ENCODE data around the gene SUMF1.

Gene SUMF1

DNA sequence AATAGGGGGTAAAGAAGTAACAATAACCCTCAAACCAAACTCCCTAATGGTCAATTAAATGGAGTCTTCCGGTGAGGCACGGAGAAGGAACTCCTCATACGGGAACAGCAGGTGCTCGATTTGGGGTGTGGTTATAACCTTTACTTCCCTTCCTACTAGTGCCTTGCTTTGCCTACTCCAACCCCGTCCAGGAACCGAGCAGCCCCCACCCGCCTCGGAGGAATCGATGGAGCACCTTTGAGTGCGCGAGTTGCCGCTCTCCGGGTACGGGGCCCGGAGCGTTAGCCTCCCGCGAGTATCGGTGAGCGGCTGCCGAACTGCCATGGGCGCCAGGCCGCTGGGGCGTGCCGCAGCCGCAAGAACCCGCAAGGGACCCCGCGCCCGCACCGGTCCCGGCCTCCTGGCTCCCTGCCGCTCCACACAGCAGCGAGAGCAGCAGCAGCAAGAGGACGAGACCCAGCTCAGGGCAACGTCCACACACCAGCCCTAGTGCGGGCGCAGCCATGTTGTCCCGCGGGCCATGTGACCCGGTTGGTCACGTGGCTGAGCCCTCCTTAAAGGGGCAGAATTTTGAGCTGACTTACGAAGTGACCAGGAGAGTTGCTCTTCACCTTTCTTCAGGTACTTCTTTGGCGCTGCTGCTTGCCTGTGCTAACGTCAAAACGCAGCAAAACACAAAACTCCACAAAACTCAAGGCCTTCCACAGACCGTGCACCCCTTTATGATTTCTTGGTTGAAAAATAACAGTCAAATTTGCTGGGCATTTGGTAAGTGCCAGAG is at the start of gene SUMF1:
Gene SUMF1, minus strand, starts transcription at position 529 of the 781 bp plus-strand sequence. Its CDS starts 24 bp downstream, at position 505.
- no peak for FAIRE-seq

DNA sequence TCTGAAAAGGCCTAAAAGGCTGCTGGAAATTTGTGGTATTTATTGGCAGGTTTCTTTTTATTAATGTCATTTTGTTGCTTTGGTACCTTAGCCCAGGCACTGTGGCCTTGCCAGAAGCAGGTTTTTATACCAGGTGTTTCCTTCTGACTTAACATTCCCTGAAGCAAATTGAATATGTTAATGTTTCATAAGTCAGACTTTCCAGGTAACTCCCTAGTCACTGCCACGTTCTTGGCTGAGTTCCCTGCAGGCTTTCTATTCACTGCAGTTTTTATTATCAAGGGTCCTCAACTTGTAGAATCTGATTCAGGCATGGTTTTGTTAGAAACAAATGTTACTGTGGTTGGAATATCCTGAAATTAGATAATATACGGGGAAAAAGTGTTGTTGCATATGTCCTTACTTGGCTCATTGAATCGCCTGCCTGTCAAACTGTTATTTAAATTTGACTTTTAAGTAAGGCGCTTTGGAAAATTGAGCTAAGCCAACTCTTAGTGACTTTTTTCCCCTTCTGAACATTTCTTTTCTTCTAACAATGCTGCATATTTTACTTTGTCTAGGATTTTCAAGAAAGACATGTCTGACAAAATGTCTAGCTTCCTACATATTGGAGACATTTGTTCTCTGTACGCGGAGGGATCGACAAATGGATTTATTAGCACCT is 49.0 kb upstream of the SUMF1 start:
- FAIRE-seq = no peak

DNA sequence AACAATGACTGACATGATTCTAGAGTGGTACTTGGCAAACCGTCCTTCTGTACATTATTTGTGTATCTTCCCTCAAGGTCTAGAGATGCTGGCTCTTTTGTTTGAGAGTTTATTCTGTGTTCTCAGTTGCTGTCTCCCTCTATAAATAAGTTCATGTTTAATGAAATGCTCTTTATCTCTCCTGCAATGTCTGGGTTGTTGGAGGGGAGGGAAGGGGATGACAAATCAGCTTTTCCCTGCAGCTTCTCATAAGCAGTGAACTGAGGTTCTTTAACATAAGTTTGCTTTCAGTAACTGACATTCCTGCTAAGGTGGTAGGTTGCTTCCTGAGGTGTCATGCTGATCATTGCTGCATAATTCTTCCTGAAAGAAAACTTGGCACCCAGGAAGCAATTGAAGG is 47.8 kb upstream of the SUMF1 start:
- FAIRE-seq = no peak

DNA sequence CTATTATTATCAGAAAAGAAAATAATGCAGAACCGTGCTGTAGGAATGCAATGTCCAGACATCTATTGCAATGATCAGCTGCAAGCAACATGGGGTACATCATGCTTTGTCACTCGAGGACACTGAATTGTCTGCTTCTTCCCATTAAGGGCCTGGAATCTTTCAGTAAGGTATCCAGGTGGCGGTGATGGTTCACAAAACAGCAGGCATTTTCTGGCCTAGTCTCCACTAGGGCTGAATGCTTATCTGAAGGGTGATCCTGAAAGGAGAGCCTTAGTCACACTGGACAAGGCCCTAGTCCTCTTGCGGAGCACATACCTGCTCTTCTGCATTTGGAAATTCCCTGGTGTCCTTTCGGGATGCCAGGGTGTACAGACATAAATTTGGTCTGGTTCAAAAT is 47.3 kb upstream of the SUMF1 start:
- FAIRE-seq = no peak

DNA sequence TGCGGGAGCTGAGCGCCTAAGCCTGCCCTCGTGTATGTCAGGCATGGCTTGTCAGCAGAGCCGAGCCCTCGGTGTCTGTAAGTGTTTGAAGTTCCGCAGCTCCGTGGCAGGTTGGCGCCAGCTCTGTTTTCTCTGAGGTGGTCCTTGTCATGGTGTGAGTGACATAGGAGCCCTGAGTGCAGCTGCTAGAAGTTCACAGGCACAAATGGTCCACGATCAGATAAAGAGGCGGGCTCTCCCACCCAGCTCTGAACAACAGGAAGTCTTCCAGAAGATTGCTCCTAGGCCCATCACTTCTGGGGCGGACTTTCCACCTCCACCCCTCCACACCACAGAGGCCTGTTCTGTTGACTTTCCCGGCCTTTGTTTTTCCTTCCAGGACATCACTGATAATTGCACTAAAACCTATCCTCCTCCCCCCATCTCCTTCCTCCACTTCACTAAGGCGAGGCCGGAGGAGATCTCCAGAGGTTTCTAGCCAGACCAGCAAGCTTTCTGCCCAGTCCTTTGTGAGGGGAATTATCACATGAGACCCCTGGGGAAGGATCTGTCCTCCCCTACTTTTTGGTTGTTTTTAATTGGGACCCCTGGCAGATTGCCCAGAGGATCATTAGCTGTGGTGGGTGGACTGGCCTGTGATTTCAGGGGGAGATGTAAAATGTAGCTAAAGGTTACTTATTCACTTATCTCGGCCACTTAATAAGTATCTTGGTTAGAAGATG is 46.0 kb upstream of the SUMF1 start:
- no peak for FAIRE-seq

DNA sequence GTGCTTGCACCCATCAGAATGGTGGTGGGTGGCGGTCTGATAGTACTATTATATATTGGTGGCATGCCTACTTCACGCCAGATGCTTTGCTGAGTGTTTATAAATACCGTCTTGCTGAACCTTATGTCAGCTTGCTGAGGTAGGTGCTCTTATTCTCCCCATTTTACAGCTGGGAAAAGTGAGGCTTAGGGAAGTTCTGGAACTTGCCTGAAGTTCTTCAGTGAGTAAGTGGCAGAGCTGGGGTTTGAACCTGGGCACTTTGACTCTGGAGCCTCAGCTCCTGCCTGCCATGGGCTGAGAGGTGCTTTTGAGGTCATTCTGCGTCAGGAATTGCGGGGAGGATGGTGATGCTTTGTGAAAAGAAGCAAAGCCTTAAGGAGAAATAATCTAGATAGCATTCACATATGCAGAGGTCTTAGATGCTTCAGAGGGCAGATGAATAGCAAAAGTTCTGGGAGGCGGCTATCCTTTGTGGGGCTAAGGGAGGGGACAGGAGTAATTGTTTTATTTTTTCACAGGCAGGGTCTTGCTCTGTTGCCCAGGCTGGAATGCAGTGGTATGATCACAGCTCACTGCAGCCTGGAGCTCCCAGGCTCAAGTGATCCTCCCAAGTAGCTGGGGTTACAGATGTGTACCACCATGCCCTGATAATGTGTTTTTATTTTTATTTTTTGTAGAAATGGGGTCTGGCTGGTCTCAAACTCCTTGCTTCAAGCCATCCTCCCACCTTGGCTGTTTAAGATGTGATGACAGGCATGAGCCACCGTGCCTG is 44.6 kb upstream of the SUMF1 start:
- no peak for FAIRE-seq

DNA sequence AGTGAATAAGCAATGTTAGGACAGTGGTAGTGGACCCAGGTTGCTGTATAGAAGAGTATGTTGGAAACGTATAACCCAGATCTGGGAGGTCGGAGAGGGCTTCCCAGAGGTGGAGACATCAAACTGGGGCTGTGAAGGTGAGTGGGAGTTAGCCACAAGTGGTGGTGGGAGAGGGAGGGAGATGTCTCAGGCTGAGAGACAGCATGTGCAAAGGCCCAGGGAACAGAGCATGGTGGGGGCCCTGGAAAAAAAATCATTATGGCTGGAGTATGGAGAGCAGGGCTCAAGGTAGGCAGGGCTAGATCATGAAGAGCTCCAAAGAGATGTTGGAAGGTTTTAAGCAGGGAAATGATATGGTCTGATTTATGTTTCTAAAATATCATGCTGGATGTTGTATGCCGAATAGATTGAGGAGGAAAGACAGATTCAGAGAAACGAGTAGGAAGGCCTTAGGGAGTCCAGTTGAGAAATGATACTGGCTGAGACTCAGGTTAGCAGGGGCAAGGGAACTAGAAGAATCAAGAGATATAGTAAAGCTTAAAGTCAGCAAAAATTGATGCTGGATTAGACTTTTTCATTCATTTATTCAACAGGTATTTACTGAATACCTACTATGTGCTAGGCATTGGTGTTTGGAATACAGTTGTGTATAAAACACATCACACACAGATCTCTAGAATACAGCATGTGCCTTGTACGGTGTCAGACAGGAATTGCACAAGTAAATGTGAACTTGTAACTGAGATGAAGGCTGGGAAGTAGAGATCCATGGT is 43.1 kb upstream of the SUMF1 start:
- FAIRE-seq = no peak

DNA sequence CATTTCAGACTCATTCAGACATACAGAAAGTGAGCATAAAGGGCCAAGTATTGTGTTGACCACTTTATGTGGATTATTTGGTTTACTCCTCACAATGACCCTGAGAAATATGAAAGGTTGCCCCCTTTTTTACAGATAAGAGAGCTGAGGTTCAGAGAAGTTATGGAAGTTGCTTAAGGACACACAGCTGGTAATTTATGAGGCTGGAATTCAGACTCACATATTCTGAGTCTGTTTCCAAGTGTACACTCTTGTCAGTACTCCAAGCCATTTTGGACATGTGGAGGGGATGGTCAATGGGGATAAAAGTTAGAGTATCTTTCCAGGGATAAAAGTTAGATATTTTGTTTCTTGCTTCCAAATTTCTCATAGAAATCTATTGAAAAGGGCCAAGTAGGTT is 42.0 kb upstream of the SUMF1 start:
- FAIRE-seq = no peak

DNA sequence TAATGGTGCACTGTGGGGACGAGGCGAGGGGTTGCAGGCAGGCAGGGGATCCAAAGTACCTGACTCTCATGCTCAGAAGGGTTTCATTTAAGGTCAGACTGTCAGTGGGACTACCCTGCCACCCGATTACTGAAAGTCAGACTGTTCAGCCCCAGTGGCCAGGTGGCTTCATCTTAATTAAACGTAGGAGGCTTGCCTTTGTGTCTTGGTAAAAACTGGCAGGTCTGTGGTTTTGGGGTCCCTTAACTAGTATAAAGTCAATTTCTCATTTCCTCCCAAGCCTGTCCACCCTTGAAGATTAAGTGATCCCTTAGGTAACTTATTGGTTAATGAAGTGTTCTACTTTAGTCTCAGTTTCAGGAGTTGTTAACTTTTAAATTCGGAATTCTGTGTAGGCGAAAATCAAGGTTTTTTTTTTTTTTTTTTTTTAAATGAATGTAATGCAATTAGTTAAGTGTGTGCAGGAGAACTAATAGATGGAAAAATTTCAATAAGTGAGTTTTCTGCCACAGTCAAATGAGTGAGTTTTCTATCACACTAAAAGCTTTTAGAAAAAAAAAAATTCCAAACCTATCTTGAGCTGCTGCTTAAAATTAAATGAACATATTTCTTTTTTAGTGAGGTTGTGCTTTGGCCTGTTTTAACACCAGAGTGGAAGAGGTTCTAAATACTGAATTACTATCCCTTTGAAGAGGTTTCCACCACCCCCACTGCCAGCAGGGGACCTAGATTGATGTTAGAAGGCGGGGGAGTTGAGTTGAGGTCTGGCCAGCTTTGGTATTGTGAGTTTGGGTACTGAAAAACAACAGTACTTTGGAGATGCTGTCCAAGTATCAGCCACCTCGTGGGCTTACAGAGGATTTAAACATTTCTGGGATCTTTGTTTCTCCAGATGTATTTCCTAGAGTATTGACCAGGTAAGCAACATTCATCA is 41.2 kb upstream of the SUMF1 start:
- no peak for FAIRE-seq

DNA sequence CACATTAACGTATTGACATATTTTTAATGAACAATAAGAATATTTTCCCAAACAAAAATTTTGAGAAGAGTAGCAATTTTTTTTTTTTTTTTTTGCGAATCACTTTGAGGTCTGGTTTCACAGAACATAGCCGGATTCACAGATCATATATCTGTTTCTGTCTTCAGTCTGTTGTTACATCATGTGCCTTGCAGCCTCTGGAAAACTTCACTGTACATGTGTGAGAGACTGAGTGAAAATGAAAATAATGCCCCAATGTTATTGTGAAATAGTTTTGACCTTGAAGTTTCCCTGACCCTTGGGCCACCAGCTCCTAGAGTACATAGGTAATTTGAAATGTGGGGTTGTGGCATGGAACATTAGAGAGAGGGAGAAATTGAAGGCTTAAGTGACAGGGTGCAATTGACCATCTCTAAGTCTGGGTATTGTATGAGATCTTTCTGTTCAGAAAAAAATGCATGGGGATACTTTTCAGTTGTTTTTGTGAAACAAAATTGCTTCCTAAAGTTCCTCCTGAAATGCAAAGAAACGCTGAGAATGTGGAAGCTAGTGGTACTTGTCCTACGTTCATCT is 40.0 kb upstream of the SUMF1 start:
- FAIRE-seq = no peak

DNA sequence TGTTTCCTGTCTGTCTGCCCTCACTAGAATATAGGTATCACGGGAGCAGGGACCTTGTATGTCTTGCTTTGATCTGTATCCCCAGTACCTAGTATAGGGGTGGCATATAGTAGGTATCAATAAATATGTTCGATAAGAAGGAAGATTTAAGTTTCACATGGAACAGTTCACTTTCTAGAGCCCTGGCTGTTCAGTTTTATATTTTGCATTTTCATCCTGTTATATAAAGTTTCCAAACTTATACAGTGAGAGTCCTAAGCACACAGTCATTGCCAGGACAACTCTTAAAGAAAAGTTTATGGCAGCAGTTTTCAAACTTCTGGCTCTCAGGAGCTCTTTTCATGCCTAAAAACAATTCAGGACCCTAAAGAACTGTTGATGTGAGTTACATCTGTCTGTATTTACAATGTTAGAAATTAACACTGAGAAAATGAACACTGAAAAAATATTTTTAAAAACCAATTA is 39.5 kb upstream of the SUMF1 start:
- no peak for FAIRE-seq

DNA sequence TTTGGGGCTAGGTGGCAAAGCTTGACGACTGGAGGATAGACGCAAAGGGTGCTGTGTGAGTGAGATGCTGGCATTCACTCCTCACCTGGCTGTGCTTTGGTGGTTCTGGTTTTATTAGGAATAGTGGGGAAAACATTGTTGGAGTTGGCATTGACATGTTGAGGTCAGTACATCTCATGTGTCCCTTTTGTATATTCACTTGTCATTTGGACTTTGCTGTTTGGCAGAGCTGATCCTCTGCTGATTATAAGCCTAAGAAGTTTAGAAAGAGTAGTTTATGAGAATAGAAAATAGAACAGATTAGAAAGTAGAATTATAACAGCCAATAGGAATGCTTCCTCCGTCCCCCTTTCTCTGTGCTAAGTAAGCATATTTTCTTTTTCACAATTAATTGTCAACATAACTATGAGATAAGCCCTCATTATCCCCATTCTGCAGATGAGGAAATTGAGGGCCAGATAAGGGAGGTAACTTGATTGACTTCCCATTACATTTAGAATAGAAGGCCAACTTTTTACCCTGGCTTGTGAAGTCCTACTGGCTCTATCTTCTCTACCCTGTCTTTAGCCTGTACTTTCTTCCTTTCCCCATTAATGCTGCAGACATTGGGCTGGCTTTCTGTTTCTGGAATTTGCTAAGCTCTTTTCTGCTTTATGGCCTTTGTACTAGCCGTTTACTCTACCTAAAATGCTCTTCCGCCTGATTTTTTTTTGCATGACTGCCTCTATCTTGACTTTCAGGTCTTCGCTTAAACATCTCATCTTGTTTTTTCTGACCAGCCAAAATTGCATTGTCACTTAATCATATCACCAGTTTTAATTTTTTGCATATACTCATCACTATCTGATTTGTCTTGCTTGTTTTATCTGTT is 38.9 kb upstream of the SUMF1 start:
- no peak for FAIRE-seq

DNA sequence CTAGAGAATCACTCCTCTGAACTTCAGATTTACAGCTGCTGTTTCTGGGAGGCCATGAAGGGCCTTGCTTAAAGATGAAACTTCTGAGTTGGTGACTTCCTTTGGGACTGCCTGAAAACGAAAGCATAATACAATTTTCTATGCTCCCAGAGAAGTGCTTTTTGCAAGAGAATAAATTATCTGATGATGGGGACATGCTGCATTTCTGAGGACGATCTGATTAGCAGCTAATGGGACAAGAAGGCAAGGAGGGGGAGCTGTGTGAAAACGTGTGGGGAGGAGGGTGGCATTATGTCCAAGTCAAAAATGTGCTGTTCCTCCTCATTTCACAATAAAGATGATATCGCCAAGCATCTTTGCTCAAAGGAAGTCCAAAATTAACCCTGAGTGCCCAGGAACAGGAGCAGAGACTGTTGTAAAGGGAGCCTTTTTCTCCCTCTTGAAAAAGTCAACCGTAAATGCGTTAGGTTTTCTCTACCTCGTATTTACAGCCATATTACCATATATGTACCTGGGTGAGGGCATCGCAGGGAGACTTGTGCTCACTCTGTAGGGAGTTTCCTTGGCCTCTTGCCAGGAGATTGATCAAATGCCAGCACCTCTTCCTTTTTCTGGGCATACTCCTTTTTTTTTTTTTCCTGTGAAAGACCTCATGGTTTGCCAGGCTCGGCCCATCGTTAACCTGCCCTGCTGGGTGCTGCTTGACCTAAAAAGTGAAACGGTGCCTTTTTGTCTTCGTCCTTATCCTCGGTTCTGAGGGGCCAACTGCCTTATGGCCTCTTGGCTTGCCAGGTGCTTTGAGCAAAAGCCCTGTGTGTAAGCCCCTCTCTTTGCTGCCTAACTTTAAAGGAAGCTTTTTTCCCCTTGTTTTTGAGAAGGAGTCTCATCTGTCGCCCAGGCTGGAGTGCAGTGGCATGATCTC is 37.5 kb upstream of the SUMF1 start:
- no peak for FAIRE-seq

DNA sequence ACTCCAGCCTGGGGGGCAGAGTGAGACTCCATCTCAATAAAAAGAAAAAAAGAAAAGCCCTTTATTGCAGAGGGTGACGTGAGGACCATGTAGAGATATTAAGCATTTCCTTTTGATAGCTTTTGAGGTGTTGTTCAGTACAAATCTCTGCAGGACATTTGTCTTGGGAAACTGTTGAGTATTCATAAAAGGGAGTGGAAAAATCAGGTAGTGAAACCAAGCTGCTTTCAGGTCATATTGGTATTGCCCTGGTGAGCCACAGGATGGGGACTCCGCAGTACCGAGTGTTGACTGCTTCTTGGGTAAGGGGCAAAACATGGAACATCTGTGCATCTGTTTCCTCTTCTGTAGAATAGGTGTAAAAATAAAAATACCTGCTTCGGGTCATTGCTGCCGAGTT is 36.0 kb upstream of the SUMF1 start:
- no peak for FAIRE-seq

DNA sequence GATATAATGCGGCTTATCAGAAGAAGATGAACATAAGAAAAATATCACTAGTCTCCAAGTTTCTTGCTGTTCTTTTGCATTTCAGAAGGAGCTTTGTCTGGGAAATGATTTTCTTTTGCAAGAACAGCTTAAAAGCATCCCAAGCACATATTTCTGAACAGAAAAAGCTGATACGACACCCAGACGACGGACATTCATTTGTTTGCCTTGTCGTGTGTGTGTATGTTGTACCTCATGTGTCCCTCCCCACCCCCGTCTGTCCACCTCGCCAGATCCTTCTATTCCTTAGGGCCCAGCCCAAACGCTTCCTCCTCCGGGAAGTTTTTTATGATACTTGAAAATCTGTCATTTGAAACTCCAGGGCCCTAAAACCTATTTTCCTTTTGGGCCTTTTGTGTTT is 34.9 kb upstream of the SUMF1 start:
- FAIRE-seq = no peak

DNA sequence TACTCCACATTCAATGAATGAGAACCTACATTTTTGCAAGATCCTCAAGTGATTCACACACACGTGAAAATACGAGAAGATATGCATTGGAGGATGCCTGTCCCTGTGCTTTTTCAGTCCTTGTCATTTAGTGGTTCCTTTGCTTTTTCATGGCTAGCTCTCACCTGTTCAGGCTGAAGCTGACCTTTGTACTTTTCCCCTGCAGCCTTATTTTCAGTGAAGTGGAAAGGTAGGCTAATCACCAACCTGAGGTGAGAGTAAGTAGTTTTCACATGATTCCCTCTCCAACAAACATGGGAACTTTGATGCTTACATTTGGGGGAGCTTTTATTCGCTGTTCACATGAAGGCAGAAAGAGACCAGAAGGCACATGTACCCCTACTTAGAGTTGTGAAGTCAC is 34.4 kb upstream of the SUMF1 start:
- no peak for FAIRE-seq

DNA sequence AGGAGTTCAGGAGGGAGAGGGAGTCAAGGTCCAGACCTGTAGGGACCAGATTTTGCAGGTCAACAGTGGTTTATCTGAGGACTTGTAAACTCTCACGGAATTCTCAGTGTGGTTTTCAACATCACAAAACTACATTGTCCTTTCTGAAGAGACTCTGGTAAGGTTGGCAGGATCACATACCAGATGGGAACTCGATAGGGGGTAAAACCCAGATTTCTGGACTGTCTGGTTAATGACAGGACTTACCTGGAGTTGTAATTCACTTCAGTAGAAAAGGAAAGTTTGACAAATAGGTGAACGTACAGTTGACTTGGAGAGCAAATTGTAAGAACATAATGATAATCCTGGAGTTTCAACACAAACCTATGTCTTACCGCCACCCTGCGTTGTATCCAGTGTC is 31.4 kb upstream of the SUMF1 start:
- FAIRE-seq = no peak

DNA sequence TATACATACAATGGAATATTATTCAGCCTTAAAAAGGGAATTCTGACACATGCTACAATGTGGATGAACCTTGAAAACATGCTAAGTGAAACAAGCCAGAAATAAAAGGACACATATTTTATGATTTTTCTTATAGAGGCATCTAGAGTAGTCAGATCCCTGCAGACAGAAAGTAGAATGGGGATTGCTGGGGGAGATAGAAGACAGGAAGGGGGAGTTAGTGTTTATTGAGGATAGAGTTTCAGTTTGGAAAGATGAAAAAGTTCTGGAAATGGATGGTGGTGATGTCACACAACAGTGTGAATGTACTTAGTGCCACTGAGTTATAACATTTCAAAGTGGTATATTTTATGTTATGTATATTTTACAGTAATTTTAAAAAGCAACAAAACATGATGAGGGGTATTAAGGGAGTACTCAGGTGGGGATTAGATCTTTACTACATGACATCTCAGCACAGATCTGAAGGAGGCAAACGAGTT is 30.8 kb upstream of the SUMF1 start:
- no peak for FAIRE-seq
